ENCODE results near the gene KY. TPM values are rescaled to one million over a fixed set of nuclear protein-coding genes. Genes with fewer than 3 reads are reported as not detected.
A peak's percentile ranks its signal among the peaks of the same experiment; 100 is the strongest.

Gene KY
- total and polyA plus RNA-seq, 12 donors, result 1.3 to 21.1 (median 6.7) TPM

DNA sequence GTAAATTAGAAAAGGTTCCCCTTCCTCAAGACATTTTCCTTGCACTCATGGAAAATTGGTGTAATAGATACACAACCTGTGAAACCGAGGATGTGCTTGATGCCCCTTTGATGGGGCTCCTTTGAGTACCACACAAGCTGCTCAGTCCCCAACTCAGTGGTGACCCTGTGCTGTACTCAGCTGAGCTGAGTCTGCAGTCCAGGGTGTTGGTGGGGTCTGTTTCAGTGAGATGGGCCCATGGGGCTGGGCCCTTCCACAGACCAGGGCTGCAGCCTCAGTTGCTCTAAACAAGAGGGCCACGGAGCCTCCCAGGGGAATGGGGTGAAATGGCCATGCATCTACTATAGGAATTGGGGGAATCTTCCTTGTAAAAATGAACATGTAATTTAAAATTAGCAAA lies 39.3 kb downstream of the KY start:
- H3K27me3 ChIP-seq, result no peaks in the 10 kb centered on the region
- no peaks in the 10 kb centered on the region for H3K9me3 ChIP-seq (replicated peaks in 1 of 3)
- intact Hi-C loops (cut with DNase I), result no loop called here
- H3K27ac ChIP-seq, result no peak overlapping the region
- TF ChIP-seq, protein P1, sequence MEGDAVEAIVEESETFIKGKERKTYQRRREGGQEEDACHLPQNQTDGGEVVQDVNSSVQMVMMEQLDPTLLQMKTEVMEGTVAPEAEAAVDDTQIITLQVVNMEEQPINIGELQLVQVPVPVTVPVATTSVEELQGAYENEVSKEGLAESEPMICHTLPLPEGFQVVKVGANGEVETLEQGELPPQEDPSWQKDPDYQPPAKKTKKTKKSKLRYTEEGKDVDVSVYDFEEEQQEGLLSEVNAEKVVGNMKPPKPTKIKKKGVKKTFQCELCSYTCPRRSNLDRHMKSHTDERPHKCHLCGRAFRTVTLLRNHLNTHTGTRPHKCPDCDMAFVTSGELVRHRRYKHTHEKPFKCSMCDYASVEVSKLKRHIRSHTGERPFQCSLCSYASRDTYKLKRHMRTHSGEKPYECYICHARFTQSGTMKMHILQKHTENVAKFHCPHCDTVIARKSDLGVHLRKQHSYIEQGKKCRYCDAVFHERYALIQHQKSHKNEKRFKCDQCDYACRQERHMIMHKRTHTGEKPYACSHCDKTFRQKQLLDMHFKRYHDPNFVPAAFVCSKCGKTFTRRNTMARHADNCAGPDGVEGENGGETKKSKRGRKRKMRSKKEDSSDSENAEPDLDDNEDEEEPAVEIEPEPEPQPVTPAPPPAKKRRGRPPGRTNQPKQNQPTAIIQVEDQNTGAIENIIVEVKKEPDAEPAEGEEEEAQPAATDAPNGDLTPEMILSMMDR (IDR thresholded peaks at IDR 0.05), result no peak
- no peak for TF ChIP-seq POLR2A (IDR thresholded peaks at IDR 0.05)
- peaks cover 0 to 13% of the 10 kb centered on the region in 2 donors for H3K4me1 ChIP-seq (replicated peaks in 1 of 2)
- WGBS, 4 donors, result 87 to 91% (median 89%) methylated on average over 2 of the region's 2 CpGs
- peaks cover 0 to 2% of the 10 kb centered on the region in 2 donors for H3K36me3 ChIP-seq (replicated peaks in 1 of 2)
- no peak for DNase-seq
- no peak overlapping the region for H3K4me3 ChIP-seq

DNA sequence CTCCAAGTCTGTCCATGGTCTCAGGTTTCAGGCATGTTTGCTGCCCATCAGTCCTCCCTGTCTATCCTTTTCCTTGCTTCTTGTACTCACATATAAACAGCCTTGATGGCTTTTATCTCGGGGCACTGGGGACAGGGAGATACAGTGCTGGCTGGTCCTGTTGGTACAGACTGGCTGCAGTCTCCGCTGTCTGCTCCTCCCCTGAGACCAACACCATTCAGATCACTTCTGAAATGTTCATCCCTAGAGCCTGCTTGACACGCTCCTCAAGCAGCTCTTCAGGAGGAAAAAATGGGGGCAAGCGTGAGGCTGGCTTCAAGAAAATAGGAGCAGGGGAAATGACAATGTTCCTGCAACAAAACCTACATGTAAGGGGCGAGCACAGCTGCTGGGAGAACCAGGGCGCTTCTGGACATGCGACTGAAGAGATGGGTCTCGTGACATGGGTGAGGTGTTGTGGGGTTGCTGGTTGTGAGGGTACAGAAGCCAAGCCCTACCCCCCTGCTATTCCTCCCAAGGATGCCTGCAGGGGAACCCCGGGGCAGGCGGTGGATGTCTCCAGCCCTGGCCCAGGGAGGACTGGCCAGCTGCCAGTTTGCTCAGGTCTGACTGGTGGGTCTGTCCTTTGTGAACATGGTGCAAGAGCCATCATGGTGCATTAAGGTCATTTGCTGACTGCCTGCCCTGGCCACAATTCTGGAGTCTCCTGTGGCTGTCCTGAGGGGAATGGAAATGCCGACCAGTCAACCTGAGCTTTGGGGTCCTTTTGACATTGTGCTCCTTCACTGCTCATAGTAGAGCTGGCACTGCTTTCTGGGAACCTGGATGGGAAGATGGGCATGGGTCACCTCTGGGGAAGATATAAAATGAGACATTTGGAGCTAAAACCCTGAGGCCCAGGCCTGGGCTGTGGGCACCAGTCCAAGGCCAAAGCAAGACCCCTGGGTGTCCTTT lies 40.1 kb downstream of the KY start:
- peak in 2 of 7 donors; percentile 31 to 55 for DNase-seq
- H3K4me3 ChIP-seq, result no peak overlapping the region
- H3K36me3 ChIP-seq (replicated peaks in 1 of 2), result no peaks in the 10 kb centered on the region
- no peaks in the 10 kb centered on the region for H3K9me3 ChIP-seq (replicated peaks in 1 of 3)
- H3K27me3 ChIP-seq, result no peaks in the 10 kb centered on the region
- H3K4me1 ChIP-seq (replicated peaks in 1 of 2), result peaks cover 0 to 15% of the 10 kb centered on the region in 2 donors
- WGBS, 4 donors, result 81 to 84% (median 83%) methylated on average over 11 of the region's 11 CpGs
- no peak overlapping the region for H3K27ac ChIP-seq
- intact Hi-C loops (cut with DNase I), result no loop called here
- no peak for TF ChIP-seq POLR2A (IDR thresholded peaks at IDR 0.05)
- TF ChIP-seq, protein P1 (IDR thresholded peaks at IDR 0.05), result no peak

DNA sequence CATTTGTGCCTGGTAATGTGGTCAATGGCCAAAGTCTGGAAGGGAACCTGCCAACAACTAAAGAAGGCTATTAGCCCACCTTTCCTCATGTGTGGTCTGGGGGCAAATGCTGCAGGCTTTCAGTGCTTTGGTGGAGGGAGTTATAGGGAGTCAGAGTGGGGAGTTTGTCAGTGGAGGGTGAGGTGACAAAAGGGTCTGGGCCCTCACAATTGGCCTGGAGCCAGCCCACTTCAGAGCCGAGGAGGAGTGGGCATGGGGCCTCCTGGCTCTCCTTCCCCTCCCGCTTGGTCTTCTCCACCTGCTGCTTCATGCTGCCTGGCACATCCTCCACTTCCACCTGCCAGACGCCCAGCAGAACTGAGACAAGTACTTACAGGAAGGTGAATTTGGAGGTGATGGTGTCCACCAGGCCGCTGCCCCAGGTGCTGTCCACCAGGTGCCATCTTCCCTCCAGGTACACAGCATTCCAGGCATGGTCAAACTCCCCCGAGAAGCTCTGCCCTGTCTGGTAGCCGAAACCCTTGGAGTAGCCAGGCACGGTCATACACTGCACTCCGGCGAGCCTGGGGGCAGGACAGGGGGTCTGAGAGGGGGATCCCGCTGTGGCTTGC lies 40.9 kb downstream of the KY start:
- peaks cover 0 to 15% of the 10 kb centered on the region in 2 donors for H3K4me1 ChIP-seq (replicated peaks in 1 of 2)
- no peak overlapping the region for H3K27ac ChIP-seq
- no peak for TF ChIP-seq POLR2A (IDR thresholded peaks at IDR 0.05)
- TF ChIP-seq, protein P1 (IDR thresholded peaks at IDR 0.05), result no peak
- H3K4me3 ChIP-seq, result no peak overlapping the region
- H3K36me3 ChIP-seq (replicated peaks in 1 of 2), result no peaks in the 10 kb centered on the region
- no peaks in the 10 kb centered on the region for H3K9me3 ChIP-seq (replicated peaks in 1 of 3)
- DNase-seq, result peak in 1 of 7 donors; percentile 46
- WGBS, 4 donors, result 72 to 85% (median 82%) methylated on average over 4 to 10 of the region's 10 CpGs
- intact Hi-C loops (cut with DNase I), result loop anchor here in 1 of 2 donors (10.0 kb wide), 2 partner anchors 145 to 885 kb away; no protein-coding TSS in a partner anchor
- H3K27me3 ChIP-seq, result no peaks in the 10 kb centered on the region

DNA sequence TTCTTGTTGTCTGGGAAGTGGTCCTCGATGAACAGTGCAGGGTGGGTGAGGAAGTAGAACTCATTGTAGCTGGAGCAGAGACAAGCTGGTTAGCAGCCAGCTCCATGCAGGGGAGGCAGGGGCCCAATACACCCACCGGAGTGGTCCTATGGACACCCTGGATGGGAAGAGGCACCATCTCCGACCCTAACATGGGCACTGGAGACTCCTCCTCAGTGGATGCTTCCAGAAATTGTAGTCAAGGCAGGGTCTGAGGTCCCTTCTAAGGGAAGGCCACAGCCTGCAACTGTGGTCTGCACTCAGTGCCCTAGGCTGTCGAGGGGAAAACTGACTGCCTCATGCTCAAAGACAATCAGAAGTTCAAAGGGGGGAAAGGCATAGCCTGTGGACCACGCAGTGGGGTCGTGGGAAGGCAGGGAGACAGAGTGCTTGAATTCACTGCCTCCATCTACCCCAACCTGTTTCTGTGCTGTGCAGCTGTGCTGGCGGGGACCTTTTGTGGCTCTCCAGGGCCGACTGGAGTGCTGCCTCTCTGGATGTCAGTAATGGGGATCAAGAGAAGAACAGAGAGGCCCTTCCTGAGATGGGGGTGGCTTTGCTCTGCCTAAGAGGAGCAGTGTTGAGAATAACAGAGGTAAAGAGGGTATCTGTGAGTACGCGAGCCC lies 41.9 kb downstream of the KY start:
- Histone ChIP-seq H3K27ac (no peak overlapping the region), H3K4me1 (replicated peaks in 1 of 2) (peaks cover 0 to 15% of the 10 kb centered on the region in 2 donors), H3K36me3 (replicated peaks in 1 of 2) (no peaks in the 10 kb centered on the region), H3K9me3 (replicated peaks in 1 of 3) (no peaks in the 10 kb centered on the region), H3K27me3 (no peaks in the 10 kb centered on the region), H3K4me3 (no peak overlapping the region)
- WGBS, 4 donors, result 89 to 93% (median 90%) methylated on average over 6 to 10 of the region's 10 CpGs
- peak in 1 of 7 donors; percentile 46 for DNase-seq
- intact Hi-C loops (cut with DNase I), result loop anchor here in 1 of 2 donors (10.0 kb wide), 2 partner anchors 146 to 886 kb away; no protein-coding TSS in a partner anchor
- no peak for TF ChIP-seq POLR2A (IDR thresholded peaks at IDR 0.05)
- TF ChIP-seq, protein P1 (IDR thresholded peaks at IDR 0.05), result no peak

Data from adrenal gland (tissue), 12 donors.